SIG-M5 (cell line): ENCODE measurements around the gene CPSF4L.
A peak's percentile ranks its signal among the peaks of the same experiment; 100 is the strongest.

Experiments used
- DNase-seq: peaks from one replicate; lab custom pipeline; 2025; lab: John Stamatoyannopoulos, UW

The CPSF4L gene

GRCh38 chr17:73231841-73232586, 29.7 kb downstream of the CPSF4L start:
- peak; percentile 31 for DNase-seq

- no peak for DNase-seq
Measured at GRCh38 chr17:73231395-73231794, 30.3 kb downstream of the CPSF4L start.

GRCh38 chr17:73230088-73230487, 31.6 kb downstream of the CPSF4L start:
- no peak for DNase-seq

- DNase-seq: peak; percentile 40
Measured at GRCh38 chr17:73228748-73229236, 32.9 kb downstream of the CPSF4L start.

- DNase-seq: no peak
Measured at GRCh38 chr17:73227944-73228343, 33.7 kb downstream of the CPSF4L start.

- DNase-seq: no peak
Measured at GRCh38 chr17:73227379-73227778, 34.3 kb downstream of the CPSF4L start.

- DNase-seq: no peak
Measured at GRCh38 chr17:73226556-73227172, 35.0 kb downstream of the CPSF4L start.

- no peak for DNase-seq
Measured at GRCh38 chr17:73224663-73225305, 36.9 kb downstream of the CPSF4L start.

GRCh38 chr17:73224237-73224636, 37.4 kb downstream of the CPSF4L start:
- no peak for DNase-seq

- no peak for DNase-seq
Measured at GRCh38 chr17:73223626-73224230, 38.0 kb downstream of the CPSF4L start.

- DNase-seq: no peak
Measured at GRCh38 chr17:73215447-73215846, 46.2 kb downstream of the CPSF4L start.

GRCh38 chr17:73214851-73215250, 46.8 kb downstream of the CPSF4L start:
- no peak for DNase-seq

- no peak for DNase-seq
Measured at GRCh38 chr17:73214008-73214407, 47.7 kb downstream of the CPSF4L start.

- no peak for DNase-seq
Measured at GRCh38 chr17:73211745-73212144, 49.9 kb downstream of the CPSF4L start.

GRCh38 chr17:73210002-73210678, 51.5 kb downstream of the CPSF4L start:
- DNase-seq: no peak

GRCh38 chr17:73209436-73209835, 52.2 kb downstream of the CPSF4L start:
- DNase-seq: no peak

GRCh38 chr17:73208139-73208827, 53.4 kb downstream of the CPSF4L start:
- no peak for DNase-seq

GRCh38 chr17:73205459-73205961, 56.2 kb downstream of the CPSF4L start:
- no peak for DNase-seq

- no peak for DNase-seq
Measured at GRCh38 chr17:73203788-73204479, 57.7 kb downstream of the CPSF4L start.

- DNase-seq: no peak
Measured at GRCh38 chr17:73203135-73203787, 58.4 kb downstream of the CPSF4L start.
